Measurements from ENCODE around the gene USHBP1. TPM values are rescaled to one million over a fixed set of nuclear protein-coding genes. Genes with fewer than 3 reads are reported as not detected.
A peak's percentile ranks its signal among the peaks of the same experiment; 100 is the strongest.

Gene USHBP1
- total RNA-seq, 1 donor from 2014 or later: 0.23 TPM

DNA sequence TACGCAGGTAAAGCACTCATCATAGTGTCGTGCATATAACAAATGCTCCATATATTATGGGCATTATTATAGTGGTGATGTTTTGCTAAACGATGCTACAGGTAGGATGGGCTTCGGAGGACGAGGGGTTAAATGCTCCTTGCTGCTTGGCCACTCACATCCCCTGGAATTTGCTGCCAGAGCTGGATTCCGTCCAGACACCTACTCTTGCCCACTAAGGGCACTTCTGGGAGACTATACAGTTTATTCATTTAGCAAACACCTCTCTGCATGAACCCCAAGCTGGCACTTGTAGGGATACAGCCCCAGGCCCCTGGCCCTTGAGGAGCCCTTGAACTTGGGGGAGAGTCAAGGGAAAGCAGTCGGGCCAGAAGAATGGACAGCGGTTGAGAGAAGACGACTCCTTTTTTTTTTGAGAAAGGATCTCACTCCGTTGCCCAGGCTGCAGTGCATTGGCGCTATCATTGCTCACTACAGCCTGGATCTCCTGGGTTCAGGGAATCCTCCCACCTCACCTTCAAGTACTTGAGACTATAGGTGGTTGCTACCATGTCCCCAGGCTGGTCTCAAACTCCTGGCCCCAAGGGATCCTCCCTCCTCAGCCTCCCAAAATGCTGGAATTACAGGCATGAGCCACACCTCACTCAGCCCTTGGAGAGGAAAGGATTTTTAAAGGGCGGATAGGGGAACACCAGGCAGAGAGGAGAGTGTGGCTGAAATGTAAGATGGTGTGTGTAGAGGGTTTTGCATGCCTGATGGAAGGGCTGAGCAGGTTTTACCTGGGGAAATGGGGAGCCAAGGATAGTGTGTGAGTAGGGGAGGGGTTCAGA, 40.1 kb upstream of the USHBP1 start:
- DNase-seq (ENCODE audit: low read depth, low spot score): no peak
- H3K27ac Mint-ChIP-seq (ENCODE audit: unreplicated experiment): no peak overlapping the region
- H3K4me1 Mint-ChIP-seq: peaks cover 39% of the 10 kb centered on the region
- TF ChIP-seq, protein P1, sequence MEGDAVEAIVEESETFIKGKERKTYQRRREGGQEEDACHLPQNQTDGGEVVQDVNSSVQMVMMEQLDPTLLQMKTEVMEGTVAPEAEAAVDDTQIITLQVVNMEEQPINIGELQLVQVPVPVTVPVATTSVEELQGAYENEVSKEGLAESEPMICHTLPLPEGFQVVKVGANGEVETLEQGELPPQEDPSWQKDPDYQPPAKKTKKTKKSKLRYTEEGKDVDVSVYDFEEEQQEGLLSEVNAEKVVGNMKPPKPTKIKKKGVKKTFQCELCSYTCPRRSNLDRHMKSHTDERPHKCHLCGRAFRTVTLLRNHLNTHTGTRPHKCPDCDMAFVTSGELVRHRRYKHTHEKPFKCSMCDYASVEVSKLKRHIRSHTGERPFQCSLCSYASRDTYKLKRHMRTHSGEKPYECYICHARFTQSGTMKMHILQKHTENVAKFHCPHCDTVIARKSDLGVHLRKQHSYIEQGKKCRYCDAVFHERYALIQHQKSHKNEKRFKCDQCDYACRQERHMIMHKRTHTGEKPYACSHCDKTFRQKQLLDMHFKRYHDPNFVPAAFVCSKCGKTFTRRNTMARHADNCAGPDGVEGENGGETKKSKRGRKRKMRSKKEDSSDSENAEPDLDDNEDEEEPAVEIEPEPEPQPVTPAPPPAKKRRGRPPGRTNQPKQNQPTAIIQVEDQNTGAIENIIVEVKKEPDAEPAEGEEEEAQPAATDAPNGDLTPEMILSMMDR (conservative IDR thresholded peaks at IDR 0.05): no peak
- H3K4me3 Mint-ChIP-seq: peak overlapping the region; percentile 97
- H3K36me3 Mint-ChIP-seq (ENCODE audit: low read depth): no peaks in the 10 kb centered on the region
- H3K27me3 Mint-ChIP-seq (ENCODE audit: low read depth): peaks cover 3% of the 10 kb centered on the region
- no peaks in the 10 kb centered on the region for H3K9me3 Mint-ChIP-seq

DNA sequence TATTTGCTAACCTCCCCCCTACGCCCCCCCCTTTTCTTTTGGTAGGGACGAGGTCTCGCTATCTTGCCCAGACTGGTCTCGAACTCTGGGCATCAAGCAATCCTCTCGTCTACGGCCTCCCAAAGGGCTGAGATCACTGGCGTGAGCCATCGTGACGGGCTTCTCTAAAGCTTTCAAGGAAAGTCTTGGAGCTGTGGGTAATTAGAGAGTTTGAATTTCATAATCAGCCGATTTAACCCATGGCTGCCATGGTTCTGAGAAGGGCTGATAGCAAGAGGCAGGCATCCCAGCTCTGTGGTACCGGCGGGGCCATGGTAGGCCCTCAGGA, 39.4 kb upstream of the USHBP1 start:
- Mint-ChIP-seq H3K27me3 (ENCODE audit: low read depth) (peaks cover 3% of the 10 kb centered on the region), H3K4me3 (peak overlapping the region; percentile 85), H3K4me1 (peaks cover 33% of the 10 kb centered on the region), H3K9me3 (no peaks in the 10 kb centered on the region), H3K36me3 (ENCODE audit: low read depth) (peaks cover under 1% of the 10 kb centered on the region), H3K27ac (ENCODE audit: unreplicated experiment) (no peak overlapping the region)
- TF ChIP-seq, protein P1 (conservative IDR thresholded peaks at IDR 0.05): no peak
- no peak for DNase-seq (ENCODE audit: low read depth, low spot score)

DNA sequence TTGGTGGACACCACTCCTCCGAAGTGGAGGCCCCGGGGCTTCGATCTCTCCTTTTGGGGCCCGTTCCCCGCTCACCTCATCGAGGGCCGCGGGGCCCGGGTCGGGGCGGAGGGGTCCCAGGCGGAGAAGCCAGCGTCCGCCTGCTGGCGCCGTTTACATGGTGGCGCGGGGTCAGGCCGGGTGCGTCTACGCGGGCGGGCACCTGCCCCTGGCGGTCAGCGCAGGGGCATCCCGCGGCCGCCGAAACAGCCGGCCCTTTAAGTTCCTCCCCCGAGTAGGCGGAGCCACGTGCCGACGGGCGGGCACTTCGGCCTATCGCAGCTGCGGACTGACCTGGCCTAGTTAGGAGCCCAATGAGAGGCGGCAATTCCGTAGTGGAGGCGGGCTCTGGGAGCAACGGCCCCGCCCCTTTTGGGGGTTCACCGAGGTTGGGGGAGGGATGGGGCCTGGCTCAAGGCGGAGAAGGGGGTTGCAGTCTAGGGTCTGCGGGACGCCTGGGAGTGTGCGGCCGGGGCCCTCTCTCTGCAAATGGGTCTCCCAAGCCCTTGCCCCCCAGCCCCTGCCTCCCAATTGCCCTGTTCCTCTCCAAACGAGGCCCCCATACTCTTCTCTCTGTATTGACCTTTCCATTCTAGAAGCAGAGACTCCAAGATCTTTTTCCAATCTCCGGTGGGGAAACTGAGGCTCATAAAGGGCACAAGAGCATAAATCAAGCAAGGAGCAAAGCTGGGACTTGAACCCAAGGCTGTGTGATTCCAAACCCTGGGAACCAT, 38.8 kb upstream of the USHBP1 start, which contains the start of gene ABHD8:
ABHD8 (minus strand) TSS at position 259 of the 773 bp plus-strand sequence. CDS start 1,809 bp downstream, outside the sequence.
- TF ChIP-seq, protein P1 (conservative IDR thresholded peaks at IDR 0.05): peak; percentile 73
- H3K27ac Mint-ChIP-seq (ENCODE audit: unreplicated experiment): no peak within 1 kb of the TSS
- H3K4me1 Mint-ChIP-seq: peaks cover 32% of the 10 kb centered on the region
- DNase-seq (ENCODE audit: low read depth, low spot score): peak; percentile 97
- no peaks in the 10 kb centered on the region for H3K9me3 Mint-ChIP-seq
- peaks cover 3% of the 10 kb centered on the region for H3K36me3 Mint-ChIP-seq (ENCODE audit: low read depth)
- peak within 1 kb of the TSS; percentile 97 for H3K4me3 Mint-ChIP-seq
- H3K27me3 Mint-ChIP-seq (ENCODE audit: low read depth): peaks cover 3% of the 10 kb centered on the region

DNA sequence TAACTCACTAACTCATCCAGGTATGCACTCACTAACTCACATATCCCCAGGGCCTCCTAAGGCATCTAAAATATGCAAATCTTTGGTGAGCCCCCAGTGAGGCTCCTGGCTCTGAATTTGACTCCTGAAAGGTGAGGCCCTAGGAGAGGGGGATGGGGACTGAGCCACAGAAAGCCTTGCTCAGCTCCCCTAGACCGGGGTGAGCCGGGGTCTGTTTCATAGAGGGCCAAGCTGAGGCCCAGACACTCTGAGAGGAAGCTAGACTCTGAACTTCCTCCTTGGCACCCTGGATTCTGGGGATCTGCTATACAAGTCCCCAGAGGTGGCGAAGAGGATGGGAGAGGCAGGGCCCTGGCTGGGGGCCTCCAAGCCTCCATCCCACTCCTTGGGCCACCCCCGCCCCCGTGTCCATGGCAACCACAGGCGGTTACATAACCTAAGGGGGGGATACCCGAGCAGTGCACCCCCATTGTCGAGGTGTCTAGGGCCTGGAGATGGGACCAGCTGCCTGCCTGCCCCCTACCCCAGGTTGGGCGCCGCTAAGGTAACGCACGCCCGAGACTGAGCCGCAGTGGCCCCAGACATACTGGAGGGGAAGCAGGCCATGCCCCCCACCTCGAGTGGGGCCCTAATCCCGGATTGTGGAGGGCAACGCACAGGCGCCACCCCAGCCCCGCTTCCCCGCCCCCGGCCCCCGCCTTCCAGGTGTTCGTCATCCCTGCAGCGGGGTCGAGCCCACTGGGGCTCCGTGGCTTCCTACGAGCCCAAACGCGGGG, 38.0 kb upstream of the USHBP1 start:
- Mint-ChIP-seq H3K4me3 (peak overlapping the region; percentile 82), H3K36me3 (ENCODE audit: low read depth) (peaks cover 7% of the 10 kb centered on the region), H3K4me1 (peaks cover 27% of the 10 kb centered on the region), H3K27me3 (ENCODE audit: low read depth) (peaks cover 3% of the 10 kb centered on the region), H3K27ac (ENCODE audit: unreplicated experiment) (no peak overlapping the region), H3K9me3 (no peaks in the 10 kb centered on the region)
- no peak for DNase-seq (ENCODE audit: low read depth, low spot score)
- TF ChIP-seq, protein P1 (conservative IDR thresholded peaks at IDR 0.05): no peak

DNA sequence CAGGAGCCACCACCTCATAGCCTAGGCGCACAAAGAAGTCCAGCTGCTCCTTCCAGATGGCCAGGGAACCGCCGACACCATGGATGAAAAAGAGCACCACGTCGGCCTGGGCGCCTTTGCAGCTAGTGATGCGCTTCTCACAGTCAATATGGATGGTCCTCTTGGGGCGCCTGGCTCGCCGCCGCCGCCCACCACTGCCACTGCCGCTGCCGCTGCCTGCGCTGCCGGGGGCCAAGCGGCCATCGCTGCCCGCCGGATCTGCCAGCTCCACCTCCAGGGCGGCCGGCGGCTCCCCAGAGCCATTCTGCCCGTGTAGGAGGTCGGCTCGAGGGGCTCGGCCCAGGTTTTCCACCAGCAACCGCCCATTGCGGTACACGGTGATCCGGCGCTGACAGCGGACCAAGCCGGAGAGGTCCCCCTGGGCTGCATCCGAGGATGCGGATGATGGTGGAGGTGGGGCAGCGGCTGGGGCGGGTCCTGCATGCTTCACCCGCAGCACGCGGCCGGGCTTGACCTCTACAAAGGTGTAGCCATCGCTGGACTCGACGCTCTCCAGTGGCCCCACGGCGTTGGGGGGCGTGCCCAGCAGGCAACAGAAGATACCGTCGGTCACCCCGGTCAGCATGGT, 36.6 kb upstream of the USHBP1 start:
- TF ChIP-seq, protein P1 (conservative IDR thresholded peaks at IDR 0.05): no peak
- H3K27ac Mint-ChIP-seq (ENCODE audit: unreplicated experiment): peak overlapping the region; percentile 83

More for the DNA sequence above, 36.6 kb upstream of the USHBP1 start:
- DNase-seq (ENCODE audit: low read depth, low spot score): no peak
- Mint-ChIP-seq H3K4me1 (peaks cover 19% of the 10 kb centered on the region), H3K36me3 (ENCODE audit: low read depth) (peaks cover 11% of the 10 kb centered on the region), H3K27me3 (ENCODE audit: low read depth) (peaks cover 3% of the 10 kb centered on the region), H3K4me3 (peak overlapping the region; percentile 57), H3K9me3 (no peaks in the 10 kb centered on the region)

Measured in neural crest cell (in vitro differentiated cells).